Colonic mucosa (tissue), 4 donors: Measurements from ENCODE around the gene CD44. TPM values are rescaled to one million over a fixed set of nuclear protein-coding genes. Genes with fewer than 3 reads are reported as not detected.

Source experiments
- DNase-seq: peaks from one replicate; pipeline ENCODE4 v3.0.0-alpha.2; 2020
- H3K27ac ChIP-seq: fragments of 200-600 bp; one replicate; pipeline ENCODE4 v1.8.0; 2021
- H3K27me3 ChIP-seq: fragments of 200-600 bp; one replicate; pipeline ENCODE4 v1.8.0; 2021
- H3K36me3 ChIP-seq: fragments of 200-600 bp; one replicate; pipeline ENCODE4 v1.8.0; 2021
- H3K4me1 ChIP-seq: fragments of 200-600 bp; one replicate; pipeline ENCODE4 v1.8.0; 2021; ENCODE audit warnings: mild to moderate bottlenecking
- H3K4me3 ChIP-seq: fragments of 200-600 bp; one replicate; pipeline ENCODE4 v1.8.0; 2021
- H3K9ac ChIP-seq, 2 donors: one replicate each; pipeline ENCODE4 v1.7.0; 2013; ENCODE audit warnings: control low read depth in 2 of 2, low read depth in 2 of 2, low read length in 2 of 2
- H3K9me3 ChIP-seq: fragments of 200-600 bp; one replicate; pipeline ENCODE4 v1.8.0; 2021
- CTCF ChIP-seq: fragments of 200-600 bp; IDR thresholded peaks from one replicate; pipeline ENCODE4 v1.8.0; 2022; ENCODE audit warnings: antibody characterized with exemption, mild to moderate bottlenecking
- intact Hi-C: fragments of 100-400 bp; cut with DNase I; formaldehyde crosslinking; loops from one replicate; pipeline ENCODE4 v1.14.1; 2022
- total RNA-seq, 2 donors: library from RNA; stranded (reverse); fragmentation: NEBNext Ultra II Directional in 1 of 2; extraction: Animal tissue kit (Norgen Biotek cat#: 25700) in 1 of 2; gene quantifications; one replicate each; pipeline ENCODE4 v1.2.1, GENCODE V29; 2021
- donor health status: healthy.
- donor health status: DM: no; HTN: no; CAD: no.
- donor health status: DM: no; HTN: no; CAD: no.

CD44 gene
- total RNA-seq, 2 donors from 2014 or later = 152 to 171 TPM

GRCh38 chr11:35141571-35141971, 2.6 kb downstream of the CD44 start:
- no peaks in the 10 kb centered on the region for H3K36me3 ChIP-seq
- no peaks in the 10 kb centered on the region for H3K9me3 ChIP-seq
- peak; percentile 88 for DNase-seq
- peaks cover 13% of the 10 kb centered on the region for H3K4me1 ChIP-seq
- intact Hi-C loops = no loop called here
- H3K27ac ChIP-seq = peak overlapping the region; percentile 93
- peak overlapping the region; percentile 68 to 98 for H3K9ac ChIP-seq
- peak overlapping the region; percentile 87 for H3K4me3 ChIP-seq
- TF ChIP-seq CTCF = no peak
- H3K27me3 ChIP-seq = no peaks in the 10 kb centered on the region

- H3K4me3 ChIP-seq = no peak overlapping the region
- H3K36me3 ChIP-seq = no peaks in the 10 kb centered on the region
- intact Hi-C loops = no loop called here
- peak; percentile 58 for DNase-seq
- no peaks in the 10 kb centered on the region for H3K27me3 ChIP-seq
- TF ChIP-seq CTCF = no peak
- H3K27ac ChIP-seq = peak overlapping the region; percentile 21
- peaks cover 13% of the 10 kb centered on the region for H3K4me1 ChIP-seq
- no peak overlapping the region for H3K9ac ChIP-seq
- H3K9me3 ChIP-seq = no peaks in the 10 kb centered on the region
Measured at GRCh38 chr11:35142481-35143075, 3.6 kb downstream of the CD44 start.

- H3K9me3 ChIP-seq = no peaks in the 10 kb centered on the region
- TF ChIP-seq CTCF = no peak
- no peak overlapping the region for H3K4me3 ChIP-seq
- peak overlapping the region; percentile 26 to 27 for H3K9ac ChIP-seq
- peaks cover 13% of the 10 kb centered on the region for H3K4me1 ChIP-seq
- H3K36me3 ChIP-seq = no peaks in the 10 kb centered on the region
- DNase-seq = no peak
- no peaks in the 10 kb centered on the region for H3K27me3 ChIP-seq
- peak overlapping the region; percentile 21 for H3K27ac ChIP-seq
- intact Hi-C loops = no loop called here
Measured at GRCh38 chr11:35143297-35144135, 4.5 kb downstream of the CD44 start.

- H3K27me3 ChIP-seq = no peaks in the 10 kb centered on the region
- H3K27ac ChIP-seq = peak overlapping the region; percentile 21
- TF ChIP-seq CTCF = no peak
- DNase-seq = no peak
- intact Hi-C loops = no loop called here
- peak overlapping the region; percentile 20 to 27 for H3K9ac ChIP-seq
- H3K9me3 ChIP-seq = no peaks in the 10 kb centered on the region
- peaks cover 13% of the 10 kb centered on the region for H3K4me1 ChIP-seq
- no peak overlapping the region for H3K4me3 ChIP-seq
- no peaks in the 10 kb centered on the region for H3K36me3 ChIP-seq
Measured at GRCh38 chr11:35144136-35144741, 5.3 kb downstream of the CD44 start.

- no peaks in the 10 kb centered on the region for H3K27me3 ChIP-seq
- peak overlapping the region; percentile 21 for H3K27ac ChIP-seq
- no peaks in the 10 kb centered on the region for H3K9me3 ChIP-seq
- TF ChIP-seq CTCF = no peak
- H3K4me3 ChIP-seq = no peak overlapping the region
- H3K4me1 ChIP-seq = peaks cover 13% of the 10 kb centered on the region
- no peak overlapping the region for H3K9ac ChIP-seq
- intact Hi-C loops = no loop called here
- no peak for DNase-seq
- H3K36me3 ChIP-seq = no peaks in the 10 kb centered on the region
Measured at GRCh38 chr11:35144806-35145205, 5.8 kb downstream of the CD44 start.
